HCT116 (cell line): ENCODE data around the gene HELT. TPM values are rescaled to one million over a fixed set of nuclear protein-coding genes. Genes with fewer than 3 reads are reported as not detected.

Experiments used
- ATAC-seq: fragments of 200-7000 bp; cut with Tn5 transposase; 2 replicates; pipeline ENCODE4 v1.9.1; 2020; ENCODE audit warnings: mild to moderate bottlenecking, moderate library complexity
- BruUV-seq: library from RNA; stranded (reverse); fragments of 400-500 nt; replicated peaks from 2 replicates; lab custom pipeline; 2021; lab: Mats Ljungman, UMichigan
- CTCF ChIA-PET: fragments of 300-600 bp; sonication (Branson Sonifier 250); formaldehyde crosslinking; loops from one replicate; lab custom pipeline; 2021; ENCODE audit warnings: antibody characterized with exemption; lab: Charles Lee
- POLR2A ChIA-PET: fragments of 300-600, 350-600 bp; sonication (Branson Sonifier 250); formaldehyde crosslinking; loops from one replicate; lab custom pipeline; 2021; ENCODE audit warnings: antibody characterized with exemption; lab: Charles Lee
- RAD21 ChIA-PET, 2 experiments: fragments of 300-600 bp; sonication (Branson Sonifier 250); formaldehyde crosslinking; loops; one replicate each; lab custom pipeline; 2023; ENCODE audit warnings: low total read pairs in 2 of 2; ENCODE audit not compliant: uncharacterized antibody in 2 of 2, unreplicated experiment in 2 of 2, low non-redundant PET in 1 of 2; lab: Charles Lee
- DNase-seq: peaks from one replicate; pipeline ENCODE4 v3.0.0-alpha.2; 2010; ENCODE audit warnings: low read depth, low spot score
- H2AFZ ChIP-seq: fragments of 200-600 bp; shearing (Covaris generic), sonication (generic); 2 replicates; pipeline ENCODE4 v1.6.1; 2017; ENCODE audit warnings: low read depth, mixed run types, mixed read lengths, antibody characterized with exemption, low read length; ENCODE audit not compliant: poor library complexity, severe bottlenecking
- H3K27ac ChIP-seq: 2 replicates; pipeline ENCODE4 v1.5.1; 2012; ENCODE audit warnings: low read depth, low read length
- H3K27me3 ChIP-seq: fragments of 200-600 bp; sonication (generic); 2 replicates; pipeline ENCODE4 v1.6.1; 2016; ENCODE audit warnings: mixed run types, low read length, mixed read lengths; ENCODE audit not compliant: insufficient read depth
- H3K36me3 ChIP-seq, 2 experiments: fragments of 200-500 bp in 1 of 2; fragments of 200-600 bp in 1 of 2; sonication (Bioruptor generic) in 1 of 2; sonication (generic) in 1 of 2; 2 replicates each; pipeline versions ENCODE4 v1.5.1 to v1.6.1; 2014 to 2016; ENCODE audit warnings: low read length in 2 of 2, inconsistent platforms in 1 of 2, mixed read lengths in 1 of 2, mixed run types in 1 of 2; ENCODE audit not compliant: insufficient read depth in 2 of 2, control insufficient read depth in 1 of 2
- H3K4me1 ChIP-seq, 2 experiments: fragments of 200-600 bp in 1 of 2; sonication (generic) in 1 of 2; 2 replicates each; pipeline versions ENCODE4 v1.5.1 to v1.6.1; 2012 to 2017; ENCODE audit warnings: low read length in 2 of 2, inconsistent platforms in 1 of 2, mild to moderate bottlenecking in 1 of 2, mixed read lengths in 1 of 2, mixed run types in 1 of 2, moderate library complexity in 1 of 2; ENCODE audit not compliant: insufficient read depth in 2 of 2, control insufficient read depth in 1 of 2
- H3K4me2 ChIP-seq: fragments of 200-600 bp; sonication (generic); 2 replicates; pipeline ENCODE4 v1.6.1; 2017; ENCODE audit warnings: mixed run types, low read length, mixed read lengths
- H3K4me3 ChIP-seq, 2 experiments: fragments of 200-600 bp in 1 of 2; sonication (generic) in 1 of 2; replicated peaks in 1 of 2; 2 replicates each; pipeline ENCODE4 v1.5.1; 2011 to 2016; ENCODE audit warnings: low read length in 2 of 2, control low read depth in 1 of 2, low read depth in 1 of 2, mild to moderate bottlenecking in 1 of 2, mixed read lengths in 1 of 2, mixed run types in 1 of 2
- H3K79me2 ChIP-seq: fragments of 200-600 bp; sonication (generic); 2 replicates; pipeline ENCODE4 v1.6.1; 2017; ENCODE audit warnings: mild to moderate bottlenecking, mixed run types, low read length, moderate library complexity, mixed read lengths; ENCODE audit not compliant: insufficient read depth
- H3K9ac ChIP-seq: fragments of 200-600 bp; sonication (generic); 2 replicates; pipeline ENCODE4 v1.6.1; 2016; ENCODE audit warnings: low read length, mixed read lengths
- H3K9me2 ChIP-seq: fragments of 200-600 bp; sonication (generic), shearing (Covaris generic); 2 replicates; pipeline ENCODE4 v1.6.1; 2017; ENCODE audit warnings: mixed run types, mild to moderate bottlenecking, moderate library complexity; ENCODE audit not compliant: insufficient read depth
- H3K9me3 ChIP-seq, 2 experiments: fragments of 200-500 bp in 1 of 2; fragments of 200-600 bp in 1 of 2; sonication (Bioruptor generic) in 1 of 2; sonication (generic) in 1 of 2; 2 replicates each; pipeline ENCODE4 v1.6.1; 2014 to 2017; ENCODE audit warnings: low read length in 2 of 2, mixed read lengths in 2 of 2, inconsistent platforms in 1 of 2, low read depth in 1 of 2, mild to moderate bottlenecking in 1 of 2, mixed run types in 1 of 2, moderate library complexity in 1 of 2; ENCODE audit not compliant: control insufficient read depth in 1 of 2, insufficient read depth in 1 of 2
- H4K20me1 ChIP-seq: fragments of 200-600 bp; sonication (generic), shearing (Covaris generic); 2 replicates; pipeline ENCODE4 v1.6.1; 2017; ENCODE audit warnings: mixed run types, mild to moderate bottlenecking, moderate library complexity; ENCODE audit not compliant: insufficient read depth
- ATF3 ChIP-seq: IDR thresholded peaks from 2 replicates; pipeline ENCODE4 v1.6.1; 2012
- CBX3 ChIP-seq: IDR thresholded peaks from 2 replicates; pipeline ENCODE4 v1.6.1; 2012; ENCODE audit warnings: low read depth
- CEBPB ChIP-seq: IDR thresholded peaks from 2 replicates; pipeline ENCODE4 v1.6.1; 2012; ENCODE audit warnings: low read depth
- EGR1 ChIP-seq: IDR thresholded peaks from 2 replicates; pipeline ENCODE4 v1.6.1; 2012; ENCODE audit warnings: low read depth
- ELF1 ChIP-seq: IDR thresholded peaks from 2 replicates; pipeline ENCODE4 v1.6.1; 2012; ENCODE audit warnings: low read depth, borderline replicate concordance
- EZH2phosphoT487 ChIP-seq: fragments of 200-600 bp; IDR thresholded peaks from 2 replicates; pipeline ENCODE4 v1.6.1; 2018; ENCODE audit warnings: antibody characterized with exemption, borderline replicate concordance
- FOSL1 ChIP-seq: IDR thresholded peaks from 2 replicates; pipeline ENCODE4 v1.6.1; 2012; ENCODE audit warnings: low read depth
- JUND ChIP-seq: IDR thresholded peaks from 2 replicates; pipeline ENCODE4 v1.6.1; 2012
- MAX ChIP-seq: IDR thresholded peaks from 2 replicates; pipeline ENCODE4 v1.6.1; 2012
- POLR2A ChIP-seq: IDR thresholded peaks from 2 replicates; pipeline ENCODE4 v1.7.0; 2011; ENCODE audit warnings: borderline replicate concordance; ENCODE audit not compliant: insufficient read depth, insufficient read length; ENCODE audit errors: extremely low read depth
- RAD21 ChIP-seq: IDR thresholded peaks from 2 replicates; pipeline ENCODE4 v1.6.1; 2012; ENCODE audit warnings: low read depth, mild to moderate bottlenecking
- REST ChIP-seq: IDR thresholded peaks from 2 replicates; pipeline ENCODE4 v1.6.1; 2012; ENCODE audit warnings: low read depth
- SIN3A ChIP-seq: IDR thresholded peaks from 2 replicates; pipeline ENCODE4 v1.6.1; 2012; ENCODE audit warnings: low read depth
- SRF ChIP-seq: IDR thresholded peaks from 2 replicates; pipeline ENCODE4 v1.6.1; 2012; ENCODE audit warnings: low read depth
- TCF7L2 ChIP-seq: IDR thresholded peaks from 2 replicates; pipeline ENCODE4 v1.7.0; 2011; ENCODE audit warnings: borderline replicate concordance, inconsistent platforms; ENCODE audit not compliant: insufficient read depth, insufficient read length; ENCODE audit errors: extremely low read depth
- YY1 ChIP-seq: IDR thresholded peaks from 2 replicates; pipeline ENCODE4 v1.6.1; 2011; ENCODE audit warnings: low read length, low read depth, moderate library complexity, mild to moderate bottlenecking; ENCODE audit not compliant: insufficient replicate concordance; ENCODE audit errors: extremely low read depth
- ZFX ChIP-seq: fragments of 450-650 bp; IDR thresholded peaks from 2 replicates; pipeline ENCODE4 v1.6.1; 2017
- ZNF274 ChIP-seq: fragments of 200-500 bp; sonication (Bioruptor generic); IDR thresholded peaks from 2 replicates; pipeline ENCODE4 v1.6.1; 2014; ENCODE audit warnings: mild to moderate bottlenecking, low read depth, low read length, inconsistent platforms
- intact Hi-C: fragments of 100-400 bp; cut with micrococcal nuclease; formaldehyde crosslinking; loops from 2 replicates; pipeline ENCODE4 v1.10.0; 2022
- total RNA-seq: library from RNA; stranded (reverse); gene quantifications from one replicate; pipeline ENCODE4 v1.2.1, GENCODE V29; 2021; ENCODE audit not compliant: unreplicated experiment
- TF ChIP-seq, protein P1 (sequence below): IDR thresholded peaks from 2 replicates; pipeline ENCODE4 v1.6.1; 2011; ENCODE audit warnings: mild to moderate bottlenecking, low read length, moderate library complexity; ENCODE audit not compliant: insufficient replicate concordance; ENCODE audit errors: extremely low read depth
- TF ChIP-seq, protein P2 (sequence below), 3 experiments: fragments of 200-600 bp in 1 of 3; sonication (generic) in 1 of 3; IDR thresholded peaks in 2 of 3; conservative IDR thresholded peaks in 1 of 3; 2 replicates each; pipeline ENCODE4 v1.5.1; 2012 to 2017; ENCODE audit warnings: low read depth in 2 of 3, low read length in 2 of 3, antibody characterized with exemption in 1 of 3, borderline replicate concordance in 1 of 3, control low read depth in 1 of 3, mild to moderate bottlenecking in 1 of 3, mixed read lengths in 1 of 3, mixed run types in 1 of 3, moderate library complexity in 1 of 3; ENCODE audit not compliant: insufficient read depth in 1 of 3

Gene HELT
- total RNA-seq, 1 experiment from 2014 or later = not detected

GRCh38 chr4:185016101-185016940 is 2.0 kb upstream of the HELT start:
- CTCF ChIA-PET = no interaction called here
- TF ChIP-seq YY1 (no peak), EZH2phosphoT487 (no peak), TCF7L2 (no peak), ATF3 (no peak), SIN3A (no peak), SRF (no peak), ELF1 (no peak), CBX3 (no peak), JUND (no peak), POLR2A (no peak), REST (no peak), FOSL1 (no peak), EGR1 (no peak), MAX (no peak), ZNF274 (no peak), ZFX (no peak), CEBPB (no peak), RAD21 (no peak)
- TF ChIP-seq, protein P1, sequence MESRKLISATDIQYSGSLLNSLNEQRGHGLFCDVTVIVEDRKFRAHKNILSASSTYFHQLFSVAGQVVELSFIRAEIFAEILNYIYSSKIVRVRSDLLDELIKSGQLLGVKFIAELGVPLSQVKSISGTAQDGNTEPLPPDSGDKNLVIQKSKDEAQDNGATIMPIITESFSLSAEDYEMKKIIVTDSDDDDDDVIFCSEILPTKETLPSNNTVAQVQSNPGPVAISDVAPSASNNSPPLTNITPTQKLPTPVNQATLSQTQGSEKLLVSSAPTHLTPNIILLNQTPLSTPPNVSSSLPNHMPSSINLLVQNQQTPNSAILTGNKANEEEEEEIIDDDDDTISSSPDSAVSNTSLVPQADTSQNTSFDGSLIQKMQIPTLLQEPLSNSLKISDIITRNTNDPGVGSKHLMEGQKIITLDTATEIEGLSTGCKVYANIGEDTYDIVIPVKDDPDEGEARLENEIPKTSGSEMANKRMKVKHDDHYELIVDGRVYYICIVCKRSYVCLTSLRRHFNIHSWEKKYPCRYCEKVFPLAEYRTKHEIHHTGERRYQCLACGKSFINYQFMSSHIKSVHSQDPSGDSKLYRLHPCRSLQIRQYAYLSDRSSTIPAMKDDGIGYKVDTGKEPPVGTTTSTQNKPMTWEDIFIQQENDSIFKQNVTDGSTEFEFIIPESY = no peak
- TF ChIP-seq, protein P2, sequence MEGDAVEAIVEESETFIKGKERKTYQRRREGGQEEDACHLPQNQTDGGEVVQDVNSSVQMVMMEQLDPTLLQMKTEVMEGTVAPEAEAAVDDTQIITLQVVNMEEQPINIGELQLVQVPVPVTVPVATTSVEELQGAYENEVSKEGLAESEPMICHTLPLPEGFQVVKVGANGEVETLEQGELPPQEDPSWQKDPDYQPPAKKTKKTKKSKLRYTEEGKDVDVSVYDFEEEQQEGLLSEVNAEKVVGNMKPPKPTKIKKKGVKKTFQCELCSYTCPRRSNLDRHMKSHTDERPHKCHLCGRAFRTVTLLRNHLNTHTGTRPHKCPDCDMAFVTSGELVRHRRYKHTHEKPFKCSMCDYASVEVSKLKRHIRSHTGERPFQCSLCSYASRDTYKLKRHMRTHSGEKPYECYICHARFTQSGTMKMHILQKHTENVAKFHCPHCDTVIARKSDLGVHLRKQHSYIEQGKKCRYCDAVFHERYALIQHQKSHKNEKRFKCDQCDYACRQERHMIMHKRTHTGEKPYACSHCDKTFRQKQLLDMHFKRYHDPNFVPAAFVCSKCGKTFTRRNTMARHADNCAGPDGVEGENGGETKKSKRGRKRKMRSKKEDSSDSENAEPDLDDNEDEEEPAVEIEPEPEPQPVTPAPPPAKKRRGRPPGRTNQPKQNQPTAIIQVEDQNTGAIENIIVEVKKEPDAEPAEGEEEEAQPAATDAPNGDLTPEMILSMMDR (IDR thresholded peaks at IDR 0.05 in 2 of 3, conservative IDR thresholded peaks at IDR 0.05 in 1 of 3; ENCODE audit: borderline replicate concordance in 1 of 3, insufficient read depth in 1 of 3, low read depth in 2 of 3, low read length in 2 of 3) = no peak
- no peaks in the 10 kb centered on the region for H3K9me3 ChIP-seq
- POLR2A ChIA-PET = no interaction called here
- no peaks in the 10 kb centered on the region for H3K36me3 ChIP-seq
- no peak overlapping the region for H3K4me2 ChIP-seq
- H3K9me2 ChIP-seq = no peaks in the 10 kb centered on the region
- no peaks in the 10 kb centered on the region for H3K79me2 ChIP-seq
- H3K4me3 ChIP-seq = no peak overlapping the region
- intact Hi-C loops = no loop called here
- DNase-seq = no peak
- BruUV-seq = no TSS peak
- no peaks in the 10 kb centered on the region for H3K4me1 ChIP-seq
- no peak overlapping the region for H2AFZ ChIP-seq
- no peak for ATAC-seq
- H3K9ac ChIP-seq = no peak overlapping the region
- H4K20me1 ChIP-seq = no peaks in the 10 kb centered on the region
- no peaks in the 10 kb centered on the region for H3K27me3 ChIP-seq
- RAD21 ChIA-PET = no interaction called here
- no peak overlapping the region for H3K27ac ChIP-seq
